SK-N-MC (cell line): ENCODE results near the gene OR2AE1.

Source experiments
- EZH2 ChIP-seq: fragments of 200-600 bp; sonication (generic); IDR thresholded peaks from one replicate; pipeline ENCODE4 v1.6.1; 2017; ENCODE audit warnings: antibody characterized with exemption
- FOXP2 ChIP-seq: optimal IDR thresholded peaks from 2 replicates; pipeline ENCODE3; 2011; ENCODE audit warnings: mild to moderate bottlenecking, moderate library complexity; ENCODE audit not compliant: insufficient read depth; ENCODE audit errors: extremely low read length, control extremely low read depth
- POLR2AphosphoS5 ChIP-seq: IDR thresholded peaks from 2 replicates; pipeline ENCODE4 v1.6.1; 2012; ENCODE audit warnings: mild to moderate bottlenecking, low read depth, low read length, borderline replicate concordance

DNA sequence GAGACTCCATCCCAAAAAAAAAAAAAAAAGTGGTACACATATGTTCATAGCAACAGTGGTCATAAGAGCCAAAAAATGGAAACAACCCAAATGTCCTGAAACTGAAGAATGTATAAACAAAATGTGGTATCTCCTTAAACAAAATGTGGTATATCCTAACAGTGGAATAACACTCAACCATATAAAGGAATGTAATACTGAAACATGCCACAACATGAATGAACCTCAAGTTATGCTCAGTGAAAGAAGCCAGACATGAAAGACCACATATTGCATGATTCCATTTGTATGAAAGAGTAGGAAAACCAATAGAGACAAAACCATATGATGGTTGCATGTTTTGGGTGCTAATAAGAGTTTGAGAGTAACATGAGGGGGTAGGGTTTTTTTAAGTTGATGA, 49.5 kb upstream of the OR2AE1 start:
- no peak for TF ChIP-seq POLR2AphosphoS5
- TF ChIP-seq EZH2 = no peak
- no peak for TF ChIP-seq FOXP2
